Muscle of back (tissue), 11 donors: Measurements from ENCODE around the gene YTHDC2. TPM values are rescaled to one million over a fixed set of nuclear protein-coding genes. Genes with fewer than 3 reads are reported as not detected.

Source experiments
- DNase-seq, 3 donors: peaks; one replicate each; pipeline versions ENCODE4 v3.0.0 to v3.0.0-alpha.2; 2013
- polyA plus RNA-seq, 10 donors: library from polyadenylated mRNA; unstranded; fragments of 120-200 nt; gene quantifications; one replicate each; pipeline ENCODE4 v1.2.1, GENCODE V29; 2013; ENCODE audit not compliant: insufficient read length in 10 of 10

Gene YTHDC2
- polyA plus RNA-seq, 10 donors: 9.5 to 27.7 (median 18.0) TPM

GRCh38 chr5:113519412-113519811, 5.9 kb downstream of the YTHDC2 start:
- no peak for DNase-seq

GRCh38 chr5:113520429-113520828, 6.9 kb downstream of the YTHDC2 start:
- no peak for DNase-seq

- DNase-seq: no peak
Observed at GRCh38 chr5:113520899-113521298, 7.4 kb downstream of the YTHDC2 start.

GRCh38 chr5:113523168-113523567, 9.7 kb downstream of the YTHDC2 start:
- DNase-seq: no peak

GRCh38 chr5:113524927-113525326, 11.4 kb downstream of the YTHDC2 start:
- no peak for DNase-seq

- no peak for DNase-seq
Observed at GRCh38 chr5:113526421-113526820, 12.9 kb downstream of the YTHDC2 start.

- no peak for DNase-seq
Observed at GRCh38 chr5:113527746-113528145, 14.3 kb downstream of the YTHDC2 start.

GRCh38 chr5:113531481-113532159, 18.1 kb downstream of the YTHDC2 start:
- no peak for DNase-seq

GRCh38 chr5:113538313-113538712, 24.8 kb downstream of the YTHDC2 start:
- no peak for DNase-seq

- DNase-seq: peak in 1 of 3 donors; percentile 6
Observed at GRCh38 chr5:113546703-113547183, 33.2 kb downstream of the YTHDC2 start.

- DNase-seq: no peak
Observed at GRCh38 chr5:113548396-113548795, 34.9 kb downstream of the YTHDC2 start.

- DNase-seq: no peak
Observed at GRCh38 chr5:113552137-113552536, 38.6 kb downstream of the YTHDC2 start.

GRCh38 chr5:113552620-113553019, 39.1 kb downstream of the YTHDC2 start:
- DNase-seq: no peak

GRCh38 chr5:113562828-113563400, 49.4 kb downstream of the YTHDC2 start:
- no peak for DNase-seq

GRCh38 chr5:113569396-113569795, 55.9 kb downstream of the YTHDC2 start:
- DNase-seq: no peak

- no peak for DNase-seq
Observed at GRCh38 chr5:113572716-113573115, 59.2 kb downstream of the YTHDC2 start.

- peak in 1 of 3 donors; percentile 76 for DNase-seq
Observed at GRCh38 chr5:113574417-113574816, 60.9 kb downstream of the YTHDC2 start.

GRCh38 chr5:113575074-113575473, 61.6 kb downstream of the YTHDC2 start:
- DNase-seq: no peak

GRCh38 chr5:113578091-113578490, 64.6 kb downstream of the YTHDC2 start:
- no peak for DNase-seq

- DNase-seq: peak in 2 of 3 donors; percentile 4 to 6
Observed at GRCh38 chr5:113581388-113581787, 67.9 kb downstream of the YTHDC2 start.

GRCh38 chr5:113598150-113598549, 84.7 kb downstream of the YTHDC2 start:
- DNase-seq: no peak

GRCh38 chr5:113598926-113599325, 85.4 kb downstream of the YTHDC2 start:
- DNase-seq: no peak

- no peak for DNase-seq
Observed at GRCh38 chr5:113600255-113600905, 86.9 kb downstream of the YTHDC2 start.
